ENCODE data around the gene ACSS1.
A peak's percentile ranks its signal among the peaks of the same experiment; 100 is the strongest.

The ACSS1 gene

GRCh38 chr20:24965065-24965919, 92.6 kb downstream of the ACSS1 start:
- Mint-ChIP-seq H3K27ac (peak overlapping the region; percentile 14), H3K36me3 (peaks cover 28% of the 10 kb centered on the region), H3K9me3 (no peaks in the 10 kb centered on the region), H3K27me3 (no peaks in the 10 kb centered on the region), H3K4me1 (peaks cover 7% of the 10 kb centered on the region), H3K4me3 (no peak overlapping the region)

- Mint-ChIP-seq H3K27ac (no peak overlapping the region), H3K36me3 (peaks cover 24% of the 10 kb centered on the region)
These were observed 93.5 kb downstream of the ACSS1 start for GRCh38 chr20:24964506-24964840.

GRCh38 chr20:24963672-24964505, 94.0 kb downstream of the ACSS1 start:
- Mint-ChIP-seq H3K27ac (no peak overlapping the region), H3K4me1 (peaks cover 7% of the 10 kb centered on the region), H3K36me3 (peaks cover 24% of the 10 kb centered on the region), H3K9me3 (no peaks in the 10 kb centered on the region), H3K27me3 (no peaks in the 10 kb centered on the region), H3K4me3 (no peak overlapping the region)

More at GRCh38 chr20:24964506-24964840, 93.5 kb downstream of the ACSS1 start:
- Mint-ChIP-seq H3K27me3 (no peaks in the 10 kb centered on the region), H3K4me3 (no peak overlapping the region), H3K9me3 (no peaks in the 10 kb centered on the region), H3K4me1 (peaks cover 7% of the 10 kb centered on the region)

GRCh38 chr20:24962510-24962909, 95.4 kb downstream of the ACSS1 start:
- H3K4me1 Mint-ChIP-seq, result peaks cover 7% of the 10 kb centered on the region
- H3K9me3 Mint-ChIP-seq, result no peaks in the 10 kb centered on the region
- no peak overlapping the region for H3K4me3 Mint-ChIP-seq
- no peak overlapping the region for H3K27ac Mint-ChIP-seq
- no peaks in the 10 kb centered on the region for H3K27me3 Mint-ChIP-seq
- peaks cover 19% of the 10 kb centered on the region for H3K36me3 Mint-ChIP-seq

- peaks cover 7% of the 10 kb centered on the region for H3K4me1 Mint-ChIP-seq
- H3K27me3 Mint-ChIP-seq, result no peaks in the 10 kb centered on the region
- no peak overlapping the region for H3K4me3 Mint-ChIP-seq
- no peaks in the 10 kb centered on the region for H3K9me3 Mint-ChIP-seq
- peaks cover 16% of the 10 kb centered on the region for H3K36me3 Mint-ChIP-seq
- H3K27ac Mint-ChIP-seq, result peak overlapping the region; percentile 35
These were observed 95.8 kb downstream of the ACSS1 start for GRCh38 chr20:24962182-24962492.

GRCh38 chr20:24961384-24962181, 96.4 kb downstream of the ACSS1 start:
- peaks cover 7% of the 10 kb centered on the region for H3K4me1 Mint-ChIP-seq
- H3K4me3 Mint-ChIP-seq, result no peak overlapping the region
- no peaks in the 10 kb centered on the region for H3K9me3 Mint-ChIP-seq
- H3K27me3 Mint-ChIP-seq, result no peaks in the 10 kb centered on the region
- peak overlapping the region; percentile 35 for H3K27ac Mint-ChIP-seq
- peaks cover 16% of the 10 kb centered on the region for H3K36me3 Mint-ChIP-seq

GRCh38 chr20:24960861-24961260, 97.1 kb downstream of the ACSS1 start:
- H3K27me3 Mint-ChIP-seq, result no peaks in the 10 kb centered on the region
- peaks cover 10% of the 10 kb centered on the region for H3K36me3 Mint-ChIP-seq
- H3K9me3 Mint-ChIP-seq, result no peaks in the 10 kb centered on the region
- H3K4me1 Mint-ChIP-seq, result peaks cover 7% of the 10 kb centered on the region
- H3K4me3 Mint-ChIP-seq, result no peak overlapping the region
- H3K27ac Mint-ChIP-seq, result peak overlapping the region; percentile 4

- H3K36me3 Mint-ChIP-seq, result peaks cover 8% of the 10 kb centered on the region
- H3K4me3 Mint-ChIP-seq, result no peak overlapping the region
- H3K9me3 Mint-ChIP-seq, result no peaks in the 10 kb centered on the region
- H3K27ac Mint-ChIP-seq, result no peak overlapping the region
- H3K27me3 Mint-ChIP-seq, result no peaks in the 10 kb centered on the region
- H3K4me1 Mint-ChIP-seq, result peaks cover 11% of the 10 kb centered on the region
These were observed 97.6 kb downstream of the ACSS1 start for GRCh38 chr20:24960302-24960801.

- no peak overlapping the region for H3K27ac Mint-ChIP-seq
- peaks cover 8% of the 10 kb centered on the region for H3K36me3 Mint-ChIP-seq
- peaks cover 16% of the 10 kb centered on the region for H3K4me1 Mint-ChIP-seq
- H3K4me3 Mint-ChIP-seq, result no peak overlapping the region
- no peaks in the 10 kb centered on the region for H3K27me3 Mint-ChIP-seq
- no peaks in the 10 kb centered on the region for H3K9me3 Mint-ChIP-seq
These were observed 98.2 kb downstream of the ACSS1 start for GRCh38 chr20:24959591-24960301.

GRCh38 chr20:24958506-24959385, 99.2 kb downstream of the ACSS1 start:
- Mint-ChIP-seq H3K27me3 (no peaks in the 10 kb centered on the region), H3K9me3 (no peaks in the 10 kb centered on the region), H3K4me3 (no peak overlapping the region), H3K36me3 (peaks cover 8% of the 10 kb centered on the region), H3K4me1 (peaks cover 14% of the 10 kb centered on the region), H3K27ac (no peak overlapping the region)

- H3K4me1 Mint-ChIP-seq, result peaks cover 15% of the 10 kb centered on the region
- peak overlapping the region; percentile 17 for H3K27ac Mint-ChIP-seq
- H3K36me3 Mint-ChIP-seq, result peaks cover 4% of the 10 kb centered on the region
- H3K9me3 Mint-ChIP-seq, result no peaks in the 10 kb centered on the region
- H3K27me3 Mint-ChIP-seq, result no peaks in the 10 kb centered on the region
- H3K4me3 Mint-ChIP-seq, result no peak overlapping the region
These were observed 100.5 kb downstream of the ACSS1 start for GRCh38 chr20:24957326-24958016.

Data from activated naive CD4-positive, alpha-beta T cell treated with anti-CD3 and anti-CD28 coated beads, Interleukin-2, amount 50 U/mL, for 24 hours (primary cell).